Neural crest cell (in vitro differentiated cells): Measurements from ENCODE around the gene FBXL4. TPM values are rescaled to one million over a fixed set of nuclear protein-coding genes. Genes with fewer than 3 reads are reported as not detected.

ENCODE experiments used
- DNase-seq: peaks from one replicate; pipeline ENCODE4 v3.0.0; 2021; ENCODE audit warnings: low read depth, mixed read lengths, low spot score
- H3K27ac Mint-ChIP-seq: one replicate; pipeline ENCODE4 v1.8.0; 2021; ENCODE audit warnings: mild to moderate bottlenecking, mixed read lengths; ENCODE audit not compliant: unreplicated experiment
- H3K27me3 Mint-ChIP-seq: 2 replicates; pipeline ENCODE4 v1.8.0; 2021; ENCODE audit warnings: low read depth, mild to moderate bottlenecking, mixed read lengths
- H3K36me3 Mint-ChIP-seq: 2 replicates; pipeline ENCODE4 v1.8.0; 2021; ENCODE audit warnings: low read depth, mild to moderate bottlenecking, mixed read lengths
- H3K4me1 Mint-ChIP-seq: 2 replicates; pipeline ENCODE4 v1.8.0; 2021; ENCODE audit warnings: mixed read lengths
- H3K4me3 Mint-ChIP-seq: one replicate; pipeline ENCODE4 v1.8.0; 2021; ENCODE audit warnings: mild to moderate bottlenecking, mixed read lengths
- H3K9me3 Mint-ChIP-seq: 2 replicates; pipeline ENCODE4 v1.8.0; 2021; ENCODE audit warnings: mixed read lengths
- total RNA-seq: library from RNA; stranded (reverse); gene quantifications from 2 replicates; pipeline ENCODE4 v1.2.1, GENCODE V29; 2021
- TF ChIP-seq, protein P1 (sequence below): fragments of 200-600 bp; sonication (generic); conservative IDR thresholded peaks from 2 replicates; pipeline ENCODE4 v1.5.0; 2021; ENCODE audit warnings: antibody characterized with exemption, mild to moderate bottlenecking

The FBXL4 gene
- total RNA-seq, 1 donor from 2014 or later = 10.2 TPM

DNA sequence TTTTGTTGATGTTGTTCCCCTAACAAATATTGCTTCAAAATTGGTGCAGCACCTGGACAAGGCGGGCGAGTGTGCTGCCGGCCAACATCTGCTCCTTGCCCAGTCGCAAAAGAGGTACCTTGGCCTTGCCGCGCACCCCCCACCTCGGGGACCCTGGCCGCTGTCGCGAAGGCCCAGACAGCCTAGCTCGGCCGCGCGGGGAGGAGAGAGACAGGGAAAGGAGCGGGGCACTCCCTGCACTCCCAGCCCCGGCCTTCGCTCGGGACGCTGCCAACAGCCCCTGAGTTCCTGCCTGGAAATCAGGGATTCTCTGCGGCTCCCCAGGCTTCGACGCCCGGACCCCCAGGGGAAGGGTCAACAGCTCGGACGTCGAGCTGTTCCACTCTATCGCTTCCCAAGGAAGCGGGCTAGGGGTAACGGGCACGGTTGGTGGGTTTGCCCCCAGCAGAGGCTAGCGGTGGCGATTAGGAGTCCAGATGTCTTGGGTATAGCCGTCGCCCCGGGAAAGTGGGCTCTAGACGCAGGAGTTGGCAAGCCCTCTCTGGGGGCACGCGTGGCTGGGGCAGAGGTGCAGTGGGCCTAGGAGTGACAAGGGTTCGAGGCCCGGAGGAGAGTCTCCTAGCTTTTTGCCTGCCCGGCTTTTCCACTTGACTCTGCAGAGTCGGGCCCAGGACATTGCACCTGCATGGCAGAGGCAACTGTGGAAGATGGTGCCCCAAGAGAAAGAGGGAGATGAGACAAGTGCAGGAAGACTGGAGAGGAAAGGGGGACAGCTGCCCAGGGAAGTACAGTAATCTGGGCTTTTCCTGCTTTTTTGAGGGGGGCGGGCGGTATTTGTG lies 105.2 kb downstream of the FBXL4 start:
- DNase-seq = no peak
- H3K36me3 Mint-ChIP-seq = peaks cover 67% of the 10 kb centered on the region
- H3K27ac Mint-ChIP-seq = peak overlapping the region; percentile 95
- H3K4me3 Mint-ChIP-seq = peak overlapping the region; percentile 98
- H3K4me1 Mint-ChIP-seq = peaks cover 65% of the 10 kb centered on the region
- H3K27me3 Mint-ChIP-seq = peaks cover 84% of the 10 kb centered on the region
- no peaks in the 10 kb centered on the region for H3K9me3 Mint-ChIP-seq
- TF ChIP-seq, protein P1, sequence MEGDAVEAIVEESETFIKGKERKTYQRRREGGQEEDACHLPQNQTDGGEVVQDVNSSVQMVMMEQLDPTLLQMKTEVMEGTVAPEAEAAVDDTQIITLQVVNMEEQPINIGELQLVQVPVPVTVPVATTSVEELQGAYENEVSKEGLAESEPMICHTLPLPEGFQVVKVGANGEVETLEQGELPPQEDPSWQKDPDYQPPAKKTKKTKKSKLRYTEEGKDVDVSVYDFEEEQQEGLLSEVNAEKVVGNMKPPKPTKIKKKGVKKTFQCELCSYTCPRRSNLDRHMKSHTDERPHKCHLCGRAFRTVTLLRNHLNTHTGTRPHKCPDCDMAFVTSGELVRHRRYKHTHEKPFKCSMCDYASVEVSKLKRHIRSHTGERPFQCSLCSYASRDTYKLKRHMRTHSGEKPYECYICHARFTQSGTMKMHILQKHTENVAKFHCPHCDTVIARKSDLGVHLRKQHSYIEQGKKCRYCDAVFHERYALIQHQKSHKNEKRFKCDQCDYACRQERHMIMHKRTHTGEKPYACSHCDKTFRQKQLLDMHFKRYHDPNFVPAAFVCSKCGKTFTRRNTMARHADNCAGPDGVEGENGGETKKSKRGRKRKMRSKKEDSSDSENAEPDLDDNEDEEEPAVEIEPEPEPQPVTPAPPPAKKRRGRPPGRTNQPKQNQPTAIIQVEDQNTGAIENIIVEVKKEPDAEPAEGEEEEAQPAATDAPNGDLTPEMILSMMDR = no peak

DNA sequence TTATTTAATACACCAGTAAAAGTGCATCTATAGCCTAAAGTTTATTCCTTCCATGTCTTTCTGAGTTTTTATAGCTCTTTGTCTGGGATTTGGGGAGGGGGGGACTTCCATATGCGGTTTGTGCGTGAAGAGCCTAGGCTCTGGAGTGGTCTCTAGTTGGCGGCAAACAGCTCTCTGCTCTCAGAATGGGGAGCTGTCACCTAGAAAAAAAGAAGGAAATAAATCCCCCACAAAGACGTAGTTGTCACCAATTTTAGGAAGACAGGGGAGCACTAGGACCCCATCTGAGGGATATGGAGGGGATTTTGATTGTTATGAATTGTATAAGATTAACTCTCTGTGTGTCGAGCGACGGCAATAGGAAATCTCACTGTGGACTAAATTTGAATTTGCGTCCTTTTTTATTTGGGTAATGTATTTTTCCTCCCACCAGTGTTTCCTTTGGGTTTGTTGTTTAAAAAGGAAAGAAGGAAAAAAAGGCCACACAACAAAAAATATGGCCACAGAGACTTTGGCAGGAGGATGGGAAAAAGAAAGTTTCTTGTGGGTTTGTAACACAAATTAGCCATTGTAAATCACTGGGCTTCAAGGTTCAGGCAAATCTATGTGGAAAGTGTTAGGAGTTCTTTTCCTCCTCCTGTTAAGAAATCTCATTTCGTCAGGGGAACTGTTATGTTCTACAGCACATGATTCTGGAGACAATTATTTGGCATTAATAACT lies 106.0 kb downstream of the FBXL4 start:
- Mint-ChIP-seq H3K9me3 (no peaks in the 10 kb centered on the region), H3K4me3 (peak overlapping the region; percentile 98), H3K36me3 (peaks cover 69% of the 10 kb centered on the region), H3K27ac (peak overlapping the region; percentile 95), H3K4me1 (peaks cover 57% of the 10 kb centered on the region), H3K27me3 (peaks cover 83% of the 10 kb centered on the region)
- TF ChIP-seq, protein P1 = no peak
- DNase-seq = no peak

DNA sequence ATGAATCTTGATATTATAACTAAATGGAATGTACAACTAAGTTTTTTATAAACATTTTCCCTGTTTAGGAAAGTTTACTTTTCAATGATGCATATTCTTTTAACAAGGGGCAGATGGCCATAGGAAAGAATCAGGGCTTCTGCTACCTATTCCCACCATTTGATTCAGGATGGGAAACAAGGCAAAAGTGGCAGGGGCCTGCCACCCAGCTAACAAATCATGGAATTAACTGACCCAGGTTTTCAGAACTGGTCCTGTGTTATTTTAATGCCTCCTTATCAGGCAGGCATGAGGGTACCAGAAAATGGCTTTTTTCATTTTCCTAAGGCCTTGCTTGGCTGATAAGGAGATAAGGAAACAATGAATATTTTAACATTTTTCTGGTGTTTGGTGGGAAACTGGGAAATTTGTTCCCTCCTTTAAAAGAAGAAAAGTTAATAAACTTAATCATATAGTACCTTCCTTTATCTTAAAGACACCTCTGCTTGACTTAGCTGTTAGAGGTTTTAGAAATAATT lies 106.7 kb downstream of the FBXL4 start:
- no peak for DNase-seq

DNA sequence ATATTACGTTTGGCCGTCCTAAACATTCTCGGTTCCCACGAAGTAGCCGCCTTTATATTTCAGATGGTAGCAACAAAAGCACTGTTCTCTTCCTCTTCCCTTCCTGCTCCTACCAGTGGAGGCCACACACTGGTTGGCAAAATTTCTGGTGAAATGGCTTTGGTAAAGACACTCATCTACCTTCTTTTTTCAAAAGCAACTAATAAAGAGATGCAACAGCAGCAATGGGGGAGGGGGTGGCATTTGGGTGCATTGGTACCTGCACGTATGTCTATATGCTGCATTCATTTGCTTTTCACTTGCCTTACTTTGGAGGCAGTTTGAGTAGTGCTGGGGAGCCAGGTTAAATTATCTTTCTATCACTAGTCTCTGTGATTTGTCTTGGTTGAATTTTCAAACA lies 107.4 kb downstream of the FBXL4 start:
- peak overlapping the region; percentile 98 for H3K4me3 Mint-ChIP-seq
- H3K4me1 Mint-ChIP-seq = peaks cover 52% of the 10 kb centered on the region
- no peaks in the 10 kb centered on the region for H3K9me3 Mint-ChIP-seq
- no peak for DNase-seq
- H3K27ac Mint-ChIP-seq = peak overlapping the region; percentile 85
- H3K36me3 Mint-ChIP-seq = peaks cover 71% of the 10 kb centered on the region
- TF ChIP-seq, protein P1 = no peak
- H3K27me3 Mint-ChIP-seq = peaks cover 78% of the 10 kb centered on the region

More for the DNA sequence above, 106.7 kb downstream of the FBXL4 start:
- TF ChIP-seq, protein P1 = no peak
- Mint-ChIP-seq H3K9me3 (no peaks in the 10 kb centered on the region), H3K27me3 (peaks cover 81% of the 10 kb centered on the region), H3K4me3 (peak overlapping the region; percentile 98), H3K4me1 (peaks cover 54% of the 10 kb centered on the region), H3K27ac (peak overlapping the region; percentile 85), H3K36me3 (peaks cover 73% of the 10 kb centered on the region)

DNA sequence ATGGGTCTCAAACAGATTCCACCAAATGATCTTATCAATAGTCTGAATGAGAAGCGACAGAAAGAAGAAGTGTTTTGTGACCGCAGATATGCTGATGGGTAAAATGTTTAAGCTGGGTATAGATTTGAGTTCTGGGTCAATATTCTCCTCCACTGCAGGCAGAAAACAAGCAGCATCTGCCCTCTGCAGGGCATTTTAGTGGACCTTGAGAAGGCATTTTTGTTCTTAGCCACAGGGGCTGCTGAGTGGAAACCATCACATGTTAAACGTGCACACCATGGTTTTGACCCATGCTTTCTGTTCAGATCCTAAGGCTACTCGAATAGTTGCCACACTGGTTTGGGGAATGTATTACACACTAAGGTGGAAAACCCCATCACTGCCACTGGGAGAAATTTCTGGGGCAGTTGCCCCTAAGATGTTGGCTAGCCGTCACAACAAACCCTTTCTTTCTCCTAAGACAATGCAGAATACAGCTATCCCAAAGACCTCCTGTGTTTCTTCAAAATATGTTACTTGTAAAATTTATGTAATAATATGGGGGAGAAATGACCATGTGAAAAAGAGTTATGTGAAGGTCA lies 107.9 kb downstream of the FBXL4 start:
- peak overlapping the region; percentile 98 for H3K4me3 Mint-ChIP-seq
- TF ChIP-seq, protein P1 = peak; percentile 57
- H3K27ac Mint-ChIP-seq = peak overlapping the region; percentile 85
- peaks cover 51% of the 10 kb centered on the region for H3K4me1 Mint-ChIP-seq
- peaks cover 70% of the 10 kb centered on the region for H3K36me3 Mint-ChIP-seq
- H3K27me3 Mint-ChIP-seq = peaks cover 77% of the 10 kb centered on the region
- no peak for DNase-seq
- H3K9me3 Mint-ChIP-seq = no peaks in the 10 kb centered on the region
